Activated CD4-positive, alpha-beta T cell treated with anti-CD3 and anti-CD28 coated beads for 4 hours (primary cell): ENCODE data around the gene ZDHHC21.
"Not testable (repeated sequence)": the region's sequence is repeated elsewhere in the genome, so short reads cannot be mapped to it uniquely, and the experiment has no call there.

Experiments
- DNase-seq, 2 donors: peaks; one replicate each; pipeline ENCODE4 v3.0.0-alpha.2; 2020

ZDHHC21 gene

GRCh38 chr9:14693251-14693861, at the start of gene ZDHHC21:
Gene ZDHHC21 (minus strand): TSS chr9:14693432. CDS start chr9:14674340, 19,092 bp downstream.
- no peak for DNase-seq

GRCh38 chr9:14741369-14741768, 48.1 kb upstream of the ZDHHC21 start:
- DNase-seq, result no peak

- DNase-seq, result no peak
Observed at GRCh38 chr9:14733133-14733532, 39.9 kb upstream of the ZDHHC21 start.

- no peak for DNase-seq
Observed at GRCh38 chr9:14731294-14731981, 38.2 kb upstream of the ZDHHC21 start.

- DNase-seq, result no peak
Observed at GRCh38 chr9:14730461-14730898, 37.2 kb upstream of the ZDHHC21 start.

- no peak for DNase-seq
Observed at GRCh38 chr9:14723301-14723700, 30.1 kb upstream of the ZDHHC21 start.

GRCh38 chr9:14722391-14723035, 29.3 kb upstream of the ZDHHC21 start, which contains the start of gene CER1:
Gene CER1 (minus strand): TSS chr9:14722733. CDS start chr9:14722672, 61 bp downstream.
- no peak for DNase-seq

- DNase-seq, result no peak
Observed at GRCh38 chr9:14719231-14719923, 26.1 kb upstream of the ZDHHC21 start.

GRCh38 chr9:14715102-14715501, 21.9 kb upstream of the ZDHHC21 start:
- no peak for DNase-seq

GRCh38 chr9:14713187-14713767, 20.0 kb upstream of the ZDHHC21 start:
- DNase-seq, result no peak

GRCh38 chr9:14710804-14711203, 17.6 kb upstream of the ZDHHC21 start:
- DNase-seq, result no peak

- no peak for DNase-seq
Observed at GRCh38 chr9:14706530-14707140, 13.4 kb upstream of the ZDHHC21 start.

- DNase-seq, result no peak
Observed at GRCh38 chr9:14705079-14705478, 11.8 kb upstream of the ZDHHC21 start.

GRCh38 chr9:14704281-14704680, 11.0 kb upstream of the ZDHHC21 start:
- no peak for DNase-seq

GRCh38 chr9:14702200-14702720, 9.0 kb upstream of the ZDHHC21 start:
- DNase-seq, result no peak

- peak; percentile 49 to 60 for DNase-seq
Observed at GRCh38 chr9:14692470-14693250, 572 bp downstream of the ZDHHC21 start.

GRCh38 chr9:14690948-14691730, 2.1 kb downstream of the ZDHHC21 start:
- no peak for DNase-seq

- DNase-seq, result no peak
Observed at GRCh38 chr9:14687042-14687719, 6.1 kb downstream of the ZDHHC21 start.

- no peak for DNase-seq
Observed at GRCh38 chr9:14686168-14686567, 7.1 kb downstream of the ZDHHC21 start.

- not testable (repeated sequence) for DNase-seq
Observed at GRCh38 chr9:14682616-14683015, 10.6 kb downstream of the ZDHHC21 start.
